ENCODE results near the gene RHPN2. TPM values are rescaled to one million over a fixed set of nuclear protein-coding genes. Genes with fewer than 3 reads are reported as not detected.

Gene RHPN2
- total and polyA plus RNA-seq, 2 of the 8 experiments (the other 6 are each of a cell fraction or from before 2014, with no cell fraction given), result 22.8 to 31.1 TPM

DNA sequence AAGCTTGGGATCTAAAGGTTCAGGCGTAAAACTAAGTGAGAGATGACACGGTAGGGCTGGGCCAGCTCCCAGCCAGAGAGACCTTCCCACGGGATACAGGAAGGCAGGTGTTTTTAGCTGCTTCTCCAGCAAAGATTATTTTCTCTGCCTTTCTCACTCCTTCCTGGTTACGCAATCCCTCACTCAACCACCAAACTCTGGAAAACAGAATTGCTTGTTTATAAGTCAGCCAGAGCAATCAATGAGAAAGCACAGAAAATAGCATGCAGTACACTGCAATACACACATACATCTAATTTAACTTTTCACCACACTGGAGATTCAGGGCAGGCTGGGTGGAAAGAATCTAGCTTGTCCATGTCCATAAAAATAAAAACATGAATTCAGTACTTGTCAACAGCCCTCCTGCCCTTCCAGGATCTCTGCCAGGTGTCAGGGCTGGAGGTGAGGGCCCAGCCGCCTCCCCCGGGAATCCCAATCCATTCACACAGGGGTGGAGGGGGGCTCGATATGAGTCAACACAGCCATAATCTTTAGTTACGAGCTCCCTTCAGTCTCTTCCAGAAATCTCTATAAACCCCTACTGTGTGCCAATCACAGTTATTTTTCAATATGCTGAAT, 12.2 kb downstream of the RHPN2 start:
- H3K56ac ChIP-seq (replicated peaks; ENCODE audit: insufficient read length, low read depth, low read length), result no peak overlapping the region
- no peaks in the 10 kb centered on the region for H3K23me2 ChIP-seq (ENCODE audit: low read depth, low read length)
- no peak overlapping the region for H2BK12ac ChIP-seq (ENCODE audit: low read depth, low read length)
- POLR2A ChIA-PET (ENCODE audit: partially characterized antibody), result interaction anchor here (0.6 to 1.9 kb wide), 7 partner anchors 10 to 703 kb away, joined by 3 to 10 read pairs (median 3); partner anchors contain the start of gene RHPN2
- H3K4me2 ChIP-seq (ENCODE audit: insufficient read depth in 1 of 2, low read depth in 2 of 2, low read length in 2 of 2), result no peak overlapping the region
- no peak overlapping the region for H3K9ac ChIP-seq (replicated peaks in 1 of 4; ENCODE audit: extremely low read depth in 1 of 4, low read depth in 3 of 4, low read length in 3 of 4)
- no peak overlapping the region for H3K27ac ChIP-seq (ENCODE audit: low read depth, low read length)
- no peak overlapping the region for H3K14ac ChIP-seq (ENCODE audit: insufficient read length)
- peaks cover 0 to 70% of the 10 kb centered on the region in 2 experiments; a peak in 2 of 4 replicates for H3K79me2 ChIP-seq (ENCODE audit: control insufficient read depth in 1 of 2, insufficient read depth in 2 of 2, low read length in 2 of 2)
- H2BK20ac ChIP-seq (ENCODE audit: low read length), result no peak overlapping the region
- H2BK15ac ChIP-seq (ENCODE audit: low read length), result no peak overlapping the region
- H4K91ac ChIP-seq (replicated peaks; ENCODE audit: insufficient read length, low read length), result no peak overlapping the region
- FAIRE-seq (no peak), DNase-seq (ENCODE audit: low read depth in 1 of 2, low spot score in 2 of 2) (no peak)
- no peak overlapping the region for H3K23ac ChIP-seq (ENCODE audit: insufficient read length)
- no peak overlapping the region; the same call in 1 of the 2 replicates for H4K8ac ChIP-seq (ENCODE audit: extremely low read depth, insufficient read depth, low read length)
- no peaks in the 10 kb centered on the region for H3K9me3 ChIP-seq (ENCODE audit: insufficient read depth in 2 of 2, low read depth in 1 of 2, low read length in 1 of 2)
- peak overlapping the region; percentile 33 for H2BK120ac ChIP-seq (replicated peaks; ENCODE audit: low read depth, low read length)
- H4K5ac ChIP-seq (ENCODE audit: insufficient read length, low read depth, low read length), result no peak overlapping the region
- no peak overlapping the region for H2AK5ac ChIP-seq (ENCODE audit: low read depth, low read length)
- TF ChIP-seq TCF12 (IDR thresholded peaks at IDR 0.05; ENCODE audit: low read depth, low read length) (no peak), CEBPB (IDR thresholded peaks at IDR 0.05; ENCODE audit: low read depth, low read length) (peak; percentile 95)
- no peak overlapping the region for H3K18ac ChIP-seq (ENCODE audit: extremely low read depth, low read length)
- CTCF ChIA-PET (ENCODE audit: partially characterized antibody), result interaction anchor here (0.7 to 1.7 kb wide), 4 partner anchors 16 to 30 kb away, joined by 3 to 5 read pairs (median 4); no protein-coding TSS in a partner anchor
- peaks cover 6 to 22% of the 10 kb centered on the region in 2 experiments for H4K20me1 ChIP-seq (replicated peaks in 1 of 2; ENCODE audit: control insufficient read depth in 1 of 2, insufficient read depth in 2 of 2, low read length in 2 of 2)
- H3K27me3 ChIP-seq (replicated peaks in 1 of 4; ENCODE audit: control insufficient read depth in 3 of 4, extremely low read depth in 1 of 4, insufficient read depth in 3 of 4, low read length in 3 of 4), result no peaks in the 10 kb centered on the region
- H3K79me1 ChIP-seq (ENCODE audit: low read depth, low read length), result peaks cover 6% of the 10 kb centered on the region
- 86% methylated on average over 8 of the region's 8 CpGs; no CpG with 5 or more reads in 1 of the 2 experiments for WGBS, 2 experiments (ENCODE audit: extremely low coverage in 1 of 2, insufficient coverage in 1 of 2, insufficient read length in 1 of 2, insufficient replicate concordance in 2 of 2, low coverage in 1 of 2, low lambda C conversion rate in 2 of 2, missing lambda C conversion rate in 1 of 2)
- H3K36me3 ChIP-seq (ENCODE audit: control insufficient read depth in 2 of 4, insufficient read depth in 4 of 4, low read length in 3 of 4), result peaks cover 0 to 4% (median 1%) of the 10 kb centered on the region in 4 experiments; a peak in 2 of 8 replicates
- peaks cover 0 to 5% (median 1%) of the 10 kb centered on the region in 4 experiments; a peak in 4 of 7 replicates for H3K4me1 ChIP-seq (replicated peaks in 1 of 4; ENCODE audit: control insufficient read depth in 3 of 4, insufficient read depth in 4 of 4, low read length in 3 of 4)
- no peak overlapping the region for H2AFZ ChIP-seq (ENCODE audit: low read length)
- H3K4me3 ChIP-seq (ENCODE audit: extremely low read depth in 1 of 4, insufficient read depth in 2 of 4, low read depth in 3 of 4, low read length in 4 of 4), result no peak overlapping the region
- H3K4ac ChIP-seq (replicated peaks; ENCODE audit: insufficient read length, low read depth, low read length), result no peak overlapping the region
- H2BK5ac ChIP-seq (ENCODE audit: low read depth, low read length), result no peak overlapping the region
